GM12891 (cell line): ENCODE results near the gene PARP12.
A peak's percentile ranks its signal among the peaks of the same experiment; 100 is the strongest.

Source experiments
- DNase-seq: peaks from one replicate; pipeline ENCODE4 v3.0.0; 2011; ENCODE audit warnings: low spot score; ENCODE audit not compliant: insufficient read length
- FAIRE-seq: peaks from 2 replicates; lab custom pipeline; 2011; peaks lifted over from hg19 to GRCh38; lab: Jason Lieb, UNC
- PAX5 ChIP-seq: IDR thresholded peaks from 2 replicates; pipeline ENCODE4 v1.6.1; 2011; ENCODE audit warnings: low read length, moderate library complexity, mild to moderate bottlenecking; ENCODE audit not compliant: insufficient read depth, severe bottlenecking
- POLR2A ChIP-seq: IDR thresholded peaks from 2 replicates; pipeline ENCODE4 v1.6.1; 2011; ENCODE audit warnings: low read depth, low read length, control low read depth
- POLR2AphosphoS5 ChIP-seq: IDR thresholded peaks from 2 replicates; pipeline ENCODE4 v1.6.1; 2011; ENCODE audit warnings: low read depth, low read length, control low read depth
- POU2F2 ChIP-seq: IDR thresholded peaks from 2 replicates; pipeline ENCODE4 v1.6.1; 2011; ENCODE audit warnings: low read depth, mild to moderate bottlenecking, control low read depth, low read length, moderate library complexity
- SPI1 ChIP-seq: IDR thresholded peaks from 2 replicates; pipeline ENCODE4 v1.6.1; 2011; ENCODE audit warnings: low read depth, low read length, control low read depth
- TAF1 ChIP-seq: IDR thresholded peaks from 2 replicates; pipeline ENCODE4 v1.6.1; 2011; ENCODE audit warnings: low read depth, low read length, control low read depth

The PARP12 gene

GRCh38 chr7:140006600-140006999, 56.2 kb downstream of the PARP12 start:
- DNase-seq (no peak), FAIRE-seq (no peak)
- no peak for TF ChIP-seq POLR2A
- no peak for TF ChIP-seq POU2F2
- no peak for TF ChIP-seq SPI1
- no peak for TF ChIP-seq TAF1
- TF ChIP-seq POLR2AphosphoS5: no peak
- no peak for TF ChIP-seq PAX5

- TF ChIP-seq POLR2A (no peak), PAX5 (no peak), POU2F2 (no peak), TAF1 (no peak)
- DNase-seq (no peak), FAIRE-seq (no peak)
These were observed 56.8 kb downstream of the PARP12 start for GRCh38 chr7:140005754-140006503.

- DNase-seq (no peak), FAIRE-seq (no peak)
- TF ChIP-seq POU2F2: no peak
- no peak for TF ChIP-seq SPI1
- no peak for TF ChIP-seq POLR2A
These were observed 57.4 kb downstream of the PARP12 start for GRCh38 chr7:140005341-140005740.

- TF ChIP-seq TAF1 (no peak), PAX5 (no peak), SPI1 (no peak), POLR2A (no peak), POLR2AphosphoS5 (no peak), POU2F2 (no peak)
These were observed 58.1 kb downstream of the PARP12 start for GRCh38 chr7:140004672-140005071.

GRCh38 chr7:140003913-140004382, 58.8 kb downstream of the PARP12 start:
- DNase-seq (peak; percentile 59), FAIRE-seq (peak; percentile 78)
- no peak for TF ChIP-seq POLR2AphosphoS5
- TF ChIP-seq SPI1: peak; percentile 59; the same call in 1 of the 2 replicates

More at GRCh38 chr7:140004672-140005071, 58.1 kb downstream of the PARP12 start:
- FAIRE-seq: no peak
- DNase-seq: no peak

GRCh38 chr7:140000666-140001268, 62.0 kb downstream of the PARP12 start:
- DNase-seq (no peak), FAIRE-seq (peak; percentile 26)
- no peak for TF ChIP-seq POLR2A
- no peak for TF ChIP-seq PAX5
- TF ChIP-seq SPI1: no peak
- TF ChIP-seq TAF1: no peak
- TF ChIP-seq POLR2AphosphoS5: no peak
- TF ChIP-seq POU2F2: no peak

GRCh38 chr7:139999516-139999915, 63.2 kb downstream of the PARP12 start:
- DNase-seq: no peak
- FAIRE-seq: no peak
- no peak for TF ChIP-seq PAX5
- no peak for TF ChIP-seq SPI1
- no peak for TF ChIP-seq POLR2A

- TF ChIP-seq TAF1 (no peak), POLR2A (no peak), POU2F2 (no peak), SPI1 (no peak), POLR2AphosphoS5 (no peak), PAX5 (no peak)
- FAIRE-seq: no peak
These were observed 64.2 kb downstream of the PARP12 start for GRCh38 chr7:139998572-139998971.

GRCh38 chr7:139995017-139995915, 67.5 kb downstream of the PARP12 start:
- DNase-seq (no peak), FAIRE-seq (no peak)
- TF ChIP-seq PAX5 (no peak), SPI1 (no peak), POLR2AphosphoS5 (no peak), TAF1 (no peak), POLR2A (no peak), POU2F2 (no peak)

More at GRCh38 chr7:139998572-139998971, 64.2 kb downstream of the PARP12 start:
- DNase-seq: no peak
